Measurements from ENCODE around the gene ST8SIA6. TPM values are rescaled to one million over a fixed set of nuclear protein-coding genes. Genes with fewer than 3 reads are reported as not detected.

The ST8SIA6 gene
- total RNA-seq, 1 donor from 2014 or later, result not detected

DNA sequence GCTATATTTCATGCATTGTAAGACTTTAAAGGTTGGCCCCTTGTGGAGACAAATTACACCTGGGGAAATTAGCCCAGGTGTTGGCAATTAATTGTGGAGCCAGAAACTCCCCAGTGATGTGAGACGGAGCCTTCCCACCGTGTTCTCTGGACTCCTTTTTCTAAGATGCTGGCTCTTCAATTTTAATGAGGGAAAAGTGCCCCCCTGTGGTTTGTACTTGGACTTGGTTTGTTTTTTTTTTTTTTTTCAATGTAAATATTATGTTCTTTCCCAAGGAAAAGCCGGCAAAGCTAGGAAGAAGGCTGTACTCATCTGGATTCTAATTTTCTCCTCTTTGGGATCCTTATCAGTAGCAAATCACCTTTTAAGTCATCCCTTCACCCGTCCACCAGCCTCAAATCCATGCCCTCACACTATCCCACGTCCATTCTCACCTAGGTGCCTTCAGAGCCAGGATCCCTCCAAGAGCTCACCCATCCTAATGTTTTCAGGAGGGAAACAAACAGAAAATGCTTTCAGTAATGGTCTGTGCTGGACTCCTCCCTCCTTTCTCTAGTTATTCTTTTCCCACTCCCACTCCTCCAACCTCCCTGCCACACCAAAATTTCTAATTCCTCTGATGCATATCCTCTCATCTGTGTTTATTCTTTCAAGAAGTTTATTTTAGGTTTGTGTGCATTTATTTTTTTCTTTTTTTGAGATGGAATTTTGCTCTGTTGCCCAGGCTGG is 20.4 kb upstream of the ST8SIA6 start:
- no peak overlapping the region for H3K4me3 ChIP-seq
- DNase-seq (ENCODE audit: low spot score in 2 of 2), result no peak
- intact Hi-C loops (cut with DNase I), result no loop called here
- H3K27ac ChIP-seq, result no peak overlapping the region
- no peaks in the 10 kb centered on the region for H3K36me3 ChIP-seq
- no peaks in the 10 kb centered on the region for H3K27me3 ChIP-seq
- no peaks in the 10 kb centered on the region for H3K4me1 ChIP-seq
- no peak for TF ChIP-seq CTCF (IDR thresholded peaks at IDR 0.05)
- no peaks in the 10 kb centered on the region for H3K9me3 ChIP-seq

- TF ChIP-seq CTCF (IDR thresholded peaks at IDR 0.05), result no peak
- H3K9me3 ChIP-seq, result no peaks in the 10 kb centered on the region
Measured at GRCh38 chr10:17473228-17473950, 19.0 kb upstream of the ST8SIA6 start.

GRCh38 chr10:17472481-17473227 is 18.3 kb upstream of the ST8SIA6 start:
- Histone ChIP-seq H3K27me3 (no peaks in the 10 kb centered on the region), H3K36me3 (no peaks in the 10 kb centered on the region), H3K9me3 (no peaks in the 10 kb centered on the region), H3K4me1 (no peaks in the 10 kb centered on the region), H3K27ac (no peak overlapping the region), H3K4me3 (no peak overlapping the region)
- DNase-seq (ENCODE audit: low spot score in 2 of 2), result no peak
- intact Hi-C loops (cut with DNase I), result no loop called here
- no peak for TF ChIP-seq CTCF (IDR thresholded peaks at IDR 0.05)

More at GRCh38 chr10:17473228-17473950, 19.0 kb upstream of the ST8SIA6 start:
- Histone ChIP-seq H3K4me1 (no peaks in the 10 kb centered on the region), H3K27me3 (no peaks in the 10 kb centered on the region), H3K27ac (no peak overlapping the region), H3K36me3 (no peaks in the 10 kb centered on the region), H3K4me3 (no peak overlapping the region)
- DNase-seq (ENCODE audit: low spot score in 2 of 2), result no peak
- intact Hi-C loops (cut with DNase I), result no loop called here

DNA sequence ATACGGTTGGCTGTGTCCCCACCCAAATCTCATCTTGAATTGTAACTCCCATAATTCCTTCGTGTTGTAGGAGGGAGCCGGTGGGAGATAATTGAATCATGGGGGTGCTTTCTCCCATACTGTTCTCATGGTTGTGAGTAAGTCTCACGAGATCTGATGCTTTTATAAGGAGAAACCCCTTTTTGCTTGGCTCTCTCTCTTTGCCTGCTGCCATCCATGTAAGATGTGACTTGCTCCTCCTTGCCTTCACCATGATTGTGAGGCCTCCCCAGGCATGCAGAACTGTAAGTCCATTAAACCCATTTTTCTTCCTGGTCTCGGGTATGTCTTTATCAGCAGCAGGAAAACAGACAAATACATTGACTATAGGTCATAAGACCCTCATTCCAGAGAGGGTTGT is 15.9 kb upstream of the ST8SIA6 start:
- H3K4me1 ChIP-seq, result no peaks in the 10 kb centered on the region
- H3K9me3 ChIP-seq, result no peaks in the 10 kb centered on the region
- H3K27ac ChIP-seq, result no peak overlapping the region
- no peak for TF ChIP-seq CTCF (IDR thresholded peaks at IDR 0.05)
- DNase-seq (ENCODE audit: low spot score in 2 of 2), result no peak
- H3K36me3 ChIP-seq, result no peaks in the 10 kb centered on the region
- intact Hi-C loops (cut with DNase I), result no loop called here
- H3K27me3 ChIP-seq, result no peaks in the 10 kb centered on the region
- no peak overlapping the region for H3K4me3 ChIP-seq

DNA sequence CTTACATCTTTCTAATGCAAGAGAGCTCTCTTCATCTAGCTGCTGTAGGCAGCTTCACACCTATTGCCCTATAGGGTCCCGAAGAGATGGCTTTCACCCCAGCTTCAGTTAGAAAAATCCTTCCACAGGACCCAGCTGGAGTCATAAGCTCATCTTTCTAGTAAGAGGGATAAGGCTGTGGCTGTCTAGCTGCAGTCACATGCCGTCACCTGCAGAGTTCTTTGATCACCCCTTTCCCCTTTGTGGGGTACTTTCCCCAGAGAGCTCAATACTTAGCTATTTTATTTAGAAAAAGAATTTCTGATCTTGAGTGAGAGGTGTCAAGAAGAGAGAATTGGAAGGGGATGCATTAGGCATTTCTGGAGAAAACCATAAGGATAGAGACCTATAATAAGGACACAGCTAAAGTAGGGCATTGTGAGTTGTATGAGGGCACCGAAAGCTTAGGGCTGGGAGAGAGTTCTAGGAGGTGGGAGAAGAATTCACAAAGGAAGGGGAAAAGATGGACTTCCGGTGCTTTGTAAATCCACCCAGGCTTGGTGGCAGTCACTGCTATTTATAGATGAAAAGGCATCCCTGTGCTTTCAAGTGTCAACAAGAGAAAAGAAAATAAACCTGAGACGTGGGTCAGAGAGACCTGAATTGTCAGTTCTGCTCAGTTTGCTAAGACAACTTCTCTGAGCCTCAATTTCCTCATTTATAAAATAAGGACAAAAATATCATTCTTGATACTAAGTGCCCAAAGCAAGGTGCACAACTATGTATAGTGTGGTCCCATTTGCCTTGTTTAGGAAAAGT is 11.1 kb upstream of the ST8SIA6 start:
- Histone ChIP-seq H3K4me1 (no peaks in the 10 kb centered on the region), H3K4me3 (no peak overlapping the region), H3K36me3 (no peaks in the 10 kb centered on the region), H3K27ac (no peak overlapping the region), H3K9me3 (no peaks in the 10 kb centered on the region), H3K27me3 (no peaks in the 10 kb centered on the region)
- TF ChIP-seq CTCF (IDR thresholded peaks at IDR 0.05), result no peak
- no peak for DNase-seq (ENCODE audit: low spot score in 2 of 2)
- intact Hi-C loops (cut with DNase I), result no loop called here

Measured in ascending aorta (tissue), 2 donors.